Effector CD4-positive, alpha-beta T cell (primary cell): ENCODE data around the gene ARHGAP15.
"Not testable (repeated sequence)": the region's sequence is repeated elsewhere in the genome, so short reads cannot be mapped to it uniquely, and the experiment has no call there.

ENCODE experiments used
- DNase-seq: peaks from one replicate; pipeline ENCODE4 v3.0.0-alpha.2; 2020

Gene ARHGAP15

GRCh38 chr2:143499061-143499460, 369.8 kb downstream of the ARHGAP15 start:
- DNase-seq, result no peak

- no peak for DNase-seq
These were observed 372.0 kb downstream of the ARHGAP15 start for GRCh38 chr2:143501106-143501676.

GRCh38 chr2:143503280-143503679, 374.1 kb downstream of the ARHGAP15 start:
- no peak for DNase-seq

GRCh38 chr2:143504397-143504796, 375.2 kb downstream of the ARHGAP15 start:
- no peak for DNase-seq

- no peak for DNase-seq
These were observed 376.3 kb downstream of the ARHGAP15 start for GRCh38 chr2:143505542-143505941.

- DNase-seq, result no peak
These were observed 383.9 kb downstream of the ARHGAP15 start for GRCh38 chr2:143513081-143513480.

- no peak for DNase-seq
These were observed 385.2 kb downstream of the ARHGAP15 start for GRCh38 chr2:143514413-143514812.

- no peak for DNase-seq
These were observed 386.1 kb downstream of the ARHGAP15 start for GRCh38 chr2:143515318-143515717.

GRCh38 chr2:143519521-143519920, 390.3 kb downstream of the ARHGAP15 start:
- DNase-seq, result no peak

- no peak for DNase-seq
These were observed 392.2 kb downstream of the ARHGAP15 start for GRCh38 chr2:143521396-143521795.

GRCh38 chr2:143522699-143523098, 393.5 kb downstream of the ARHGAP15 start:
- DNase-seq, result no peak

- DNase-seq, result no peak
These were observed 394.9 kb downstream of the ARHGAP15 start for GRCh38 chr2:143524119-143524553.

GRCh38 chr2:143524559-143525401, 395.6 kb downstream of the ARHGAP15 start:
- DNase-seq, result no peak

GRCh38 chr2:143525402-143525860, 396.2 kb downstream of the ARHGAP15 start:
- DNase-seq, result no peak

GRCh38 chr2:143526498-143526897, 397.3 kb downstream of the ARHGAP15 start:
- DNase-seq, result no peak

GRCh38 chr2:143528021-143528420, 398.8 kb downstream of the ARHGAP15 start:
- DNase-seq, result no peak

GRCh38 chr2:143529118-143529720, 400.0 kb downstream of the ARHGAP15 start:
- DNase-seq, result no peak

- no peak for DNase-seq
These were observed 401.5 kb downstream of the ARHGAP15 start for GRCh38 chr2:143530758-143531157.

- DNase-seq, result no peak
These were observed 402.8 kb downstream of the ARHGAP15 start for GRCh38 chr2:143532061-143532460.

- DNase-seq, result no peak
These were observed 404.6 kb downstream of the ARHGAP15 start for GRCh38 chr2:143533846-143534245.

- no peak for DNase-seq
These were observed 406.6 kb downstream of the ARHGAP15 start for GRCh38 chr2:143535802-143536201.

- DNase-seq, result not testable (repeated sequence)
These were observed 412.7 kb downstream of the ARHGAP15 start for GRCh38 chr2:143541899-143542298.

- no peak for DNase-seq
These were observed 416.1 kb downstream of the ARHGAP15 start for GRCh38 chr2:143545059-143545948.
